H1 (cell line): Measurements from ENCODE around the gene PTPRJ. TPM values are rescaled to one million over a fixed set of nuclear protein-coding genes. Genes with fewer than 3 reads are reported as not detected.

Experiments used
- CTCF ChIA-PET: fragments of 300-600 bp; sonication (Branson Sonifier 250); formaldehyde crosslinking; loops from one replicate; lab custom pipeline; 2021; ENCODE audit not compliant: partially characterized antibody; lab: Charles Lee
- POLR2A ChIA-PET: fragments of 300-600 bp; sonication (Branson Sonifier 250); formaldehyde crosslinking; loops from one replicate; lab custom pipeline; 2021; ENCODE audit warnings: inconsistent platforms; ENCODE audit not compliant: partially characterized antibody; lab: Charles Lee
- DNase-seq, 2 experiments: peaks; one replicate each; pipeline versions ENCODE4 v3.0.0 to v3.0.0-alpha.2; 2010 to 2022; ENCODE audit warnings: low spot score in 2 of 2, low read depth in 1 of 2, mixed read lengths in 1 of 2
- FAIRE-seq: peaks from 2 replicates; lab custom pipeline; 2011; peaks lifted over from hg19 to GRCh38; lab: Jason Lieb, UNC
- H2AFZ ChIP-seq: 2 replicates; pipeline ENCODE4 v1.8.1; 2012; ENCODE audit warnings: low read length, inconsistent platforms
- H2AK5ac ChIP-seq: 2 replicates; pipeline ENCODE4 v1.6.1; 2013; ENCODE audit warnings: low read depth, low read length
- H2BK120ac ChIP-seq: replicated peaks from 2 replicates; pipeline ENCODE3; 2013; ENCODE audit warnings: low read depth, low read length, inconsistent platforms
- H2BK12ac ChIP-seq: 2 replicates; pipeline ENCODE4 v1.6.1; 2013; ENCODE audit warnings: low read depth, low read length
- H2BK15ac ChIP-seq: 2 replicates; pipeline ENCODE4 v1.6.1; 2013; ENCODE audit warnings: low read length
- H2BK20ac ChIP-seq: 2 replicates; pipeline ENCODE4 v1.6.1; 2013; ENCODE audit warnings: low read length
- H2BK5ac ChIP-seq: 2 replicates; pipeline ENCODE4 v1.6.1; 2013; ENCODE audit warnings: low read depth, low read length
- H3K14ac ChIP-seq: 2 replicates; pipeline ENCODE4 v1.6.1; 2013; ENCODE audit warnings: inconsistent platforms; ENCODE audit not compliant: insufficient read length
- H3K18ac ChIP-seq: 2 replicates; pipeline ENCODE4 v1.6.1; 2013; ENCODE audit warnings: low read length; ENCODE audit errors: extremely low read depth
- H3K23ac ChIP-seq: 2 replicates; pipeline ENCODE4 v1.6.1; 2013; ENCODE audit warnings: inconsistent platforms; ENCODE audit not compliant: insufficient read length
- H3K23me2 ChIP-seq: 2 replicates; pipeline ENCODE4 v1.6.1; 2013; ENCODE audit warnings: low read depth, low read length
- H3K27ac ChIP-seq: 2 replicates; pipeline ENCODE4 v1.6.1; 2011; ENCODE audit warnings: low read depth, low read length, inconsistent platforms
- H3K27me3 ChIP-seq, 4 experiments: replicated peaks in 1 of 4; 1 replicate in 1 of 4; 2 replicates in 3 of 4; pipeline versions ENCODE4 v1.6.1 to v1.8.1; 2011 to 2013; ENCODE audit warnings: low read length in 3 of 4, mild to moderate bottlenecking in 3 of 4, inconsistent platforms in 2 of 4, mixed read lengths in 2 of 4, moderate library complexity in 1 of 4; ENCODE audit not compliant: control insufficient read depth in 3 of 4, insufficient read depth in 3 of 4; ENCODE audit errors: extremely low read depth in 1 of 4
- H3K36me3 ChIP-seq, 4 experiments: 2 replicates each; pipeline versions ENCODE4 v1.6.1 to v1.8.1; 2011 to 2013; ENCODE audit warnings: mild to moderate bottlenecking in 4 of 4, low read length in 3 of 4, moderate library complexity in 2 of 4, control low read depth in 1 of 4, inconsistent platforms in 1 of 4; ENCODE audit not compliant: insufficient read depth in 4 of 4, control insufficient read depth in 2 of 4
- H3K4ac ChIP-seq: replicated peaks from 2 replicates; pipeline ENCODE3; 2013; ENCODE audit warnings: low read length, low read depth, mixed read lengths, inconsistent platforms; ENCODE audit not compliant: insufficient read length
- H3K4me1 ChIP-seq, 4 experiments: replicated peaks in 1 of 4; 1 replicate in 1 of 4; 2 replicates in 3 of 4; pipeline versions ENCODE4 v1.6.1 to v1.8.1; 2011 to 2013; ENCODE audit warnings: low read length in 3 of 4, inconsistent platforms in 2 of 4, mixed read lengths in 1 of 4; ENCODE audit not compliant: insufficient read depth in 4 of 4, control insufficient read depth in 3 of 4
- H3K4me2 ChIP-seq, 2 experiments: 2 replicates each; pipeline versions ENCODE4 v1.6.1 to v1.8.1; 2011 to 2013; ENCODE audit warnings: low read depth in 2 of 2, low read length in 2 of 2, control low read depth in 1 of 2, inconsistent platforms in 1 of 2, mild to moderate bottlenecking in 1 of 2; ENCODE audit not compliant: insufficient read depth in 1 of 2
- H3K4me3 ChIP-seq, 4 experiments: fragments of 200-600, 300-600 bp in 1 of 4; sonication (generic), shearing (Covaris generic), sonication (Bioruptor Twin) in 1 of 4; 2 replicates each; pipeline versions ENCODE4 v1.5.1 to v1.8.1; 2011 to 2016; ENCODE audit warnings: low read length in 4 of 4, low read depth in 3 of 4, control low read depth in 2 of 4, inconsistent platforms in 2 of 4, mild to moderate bottlenecking in 2 of 4, mixed read lengths in 1 of 4, moderate library complexity in 1 of 4; ENCODE audit not compliant: insufficient read depth in 2 of 4; ENCODE audit errors: extremely low read depth in 1 of 4
- H3K56ac ChIP-seq: replicated peaks from 2 replicates; pipeline ENCODE3; 2013; ENCODE audit warnings: low read depth, mild to moderate bottlenecking, mixed read lengths, low read length, inconsistent platforms; ENCODE audit not compliant: insufficient read length
- H3K79me1 ChIP-seq: 2 replicates; pipeline ENCODE4 v1.6.1; 2013; ENCODE audit warnings: low read depth, low read length, control low read depth
- H3K79me2 ChIP-seq, 2 experiments: 2 replicates each; pipeline versions ENCODE4 v1.6.1 to v1.8.1; 2012 to 2013; ENCODE audit warnings: low read length in 2 of 2, mild to moderate bottlenecking in 2 of 2, inconsistent platforms in 1 of 2; ENCODE audit not compliant: insufficient read depth in 2 of 2, control insufficient read depth in 1 of 2
- H3K9ac ChIP-seq, 4 experiments: replicated peaks in 1 of 4; 1 replicate in 1 of 4; 2 replicates in 3 of 4; pipeline versions ENCODE4 v1.6.1 to v1.8.1; 2011 to 2013; ENCODE audit warnings: low read depth in 3 of 4, low read length in 3 of 4, control low read depth in 2 of 4, mild to moderate bottlenecking in 2 of 4, moderate library complexity in 2 of 4, inconsistent platforms in 1 of 4; ENCODE audit errors: extremely low read depth in 1 of 4
- H3K9me3 ChIP-seq, 2 experiments: 2 replicates each; pipeline versions ENCODE4 v1.6.1 to v1.8.1; 2012 to 2013; ENCODE audit warnings: mild to moderate bottlenecking in 2 of 2, moderate library complexity in 2 of 2, control low read depth in 1 of 2, inconsistent platforms in 1 of 2, low read depth in 1 of 2, low read length in 1 of 2, mixed read lengths in 1 of 2; ENCODE audit not compliant: insufficient read depth in 2 of 2
- H4K20me1 ChIP-seq, 2 experiments: replicated peaks in 1 of 2; 2 replicates each; pipeline versions ENCODE3 to v1.8.1; 2011 to 2013; ENCODE audit warnings: inconsistent platforms in 2 of 2, low read length in 2 of 2, mild to moderate bottlenecking in 1 of 2; ENCODE audit not compliant: insufficient read depth in 2 of 2, control insufficient read depth in 1 of 2
- H4K5ac ChIP-seq: 2 replicates; pipeline ENCODE4 v1.6.1; 2013; ENCODE audit warnings: low read length, low read depth, mixed read lengths, inconsistent platforms; ENCODE audit not compliant: insufficient read length
- H4K8ac ChIP-seq: 2 replicates; pipeline ENCODE4 v1.8.0; 2013; ENCODE audit warnings: mild to moderate bottlenecking, moderate library complexity, low read length, inconsistent platforms; ENCODE audit not compliant: insufficient read depth; ENCODE audit errors: extremely low read depth
- H4K91ac ChIP-seq: replicated peaks from 2 replicates; pipeline ENCODE3; 2013; ENCODE audit warnings: low read length, mixed read lengths, inconsistent platforms; ENCODE audit not compliant: insufficient read length
- CBX5 ChIP-seq: fragments of 300-800, 300-1000 bp; sonication (generic); IDR thresholded peaks from 2 replicates; pipeline ENCODE4 v1.7.1; 2016; ENCODE audit warnings: antibody characterized with exemption, low read length, low read depth
- JUND ChIP-seq: IDR thresholded peaks from 2 replicates; pipeline ENCODE4 v1.6.1; 2011; ENCODE audit warnings: mild to moderate bottlenecking, improper control_type of control experiment, low read length
- MAFK ChIP-seq: IDR thresholded peaks from 2 replicates; pipeline ENCODE4 v1.6.1; 2012; ENCODE audit warnings: low read depth, mild to moderate bottlenecking, improper control_type of control experiment, low read length
- POLR2A ChIP-seq, 2 experiments: IDR thresholded peaks; 1 replicate in 1 of 2; 2 replicates in 1 of 2; pipeline ENCODE4 v1.6.1; 2011; ENCODE audit warnings: low read depth in 2 of 2, low read length in 2 of 2, mild to moderate bottlenecking in 2 of 2; ENCODE audit errors: control extremely low read depth in 1 of 2
- RAD21 ChIP-seq, 2 experiments: IDR thresholded peaks in 1 of 2; conservative IDR thresholded peaks in 1 of 2; 2 replicates each; pipeline ENCODE4 v1.6.1; 2011; ENCODE audit warnings: low read depth in 2 of 2, low read length in 2 of 2, improper control_type of control experiment in 1 of 2, inconsistent platforms in 1 of 2, mild to moderate bottlenecking in 1 of 2, moderate library complexity in 1 of 2
- RNF2 ChIP-seq: fragments of 200-900, 300-1000 bp; sonication (generic); IDR thresholded peaks from 2 replicates; pipeline ENCODE4 v1.7.1; 2016; ENCODE audit warnings: borderline replicate concordance, low read depth, mild to moderate bottlenecking, antibody characterized with exemption, low read length; ENCODE audit not compliant: poor library complexity, severe bottlenecking; ENCODE audit errors: missing control alignments
- SAP30 ChIP-seq: fragments of 300-600 bp; sonication (generic); IDR thresholded peaks from 2 replicates; pipeline ENCODE4 v1.7.1; 2012; ENCODE audit warnings: low read length, moderate library complexity, mild to moderate bottlenecking, inconsistent platforms; ENCODE audit not compliant: insufficient read depth, insufficient replicate concordance
- TBP ChIP-seq: IDR thresholded peaks from 2 replicates; pipeline ENCODE4 v1.6.1; 2011; ENCODE audit warnings: low read depth, low read length, improper control_type of control experiment
- TEAD4 ChIP-seq: IDR thresholded peaks from 2 replicates; pipeline ENCODE4 v1.6.1; 2012; ENCODE audit warnings: low read depth, low read length, inconsistent platforms, mixed read lengths
- WGBS, 2 experiments: shearing (Covaris generic) in 1 of 2; methylation state at CpG; one replicate each; pipeline versions ENCODE4 v1.1.6 to v1.1.7; 2013 to 2015; ENCODE audit warnings: low lambda C conversion rate in 2 of 2, mixed read lengths in 2 of 2, inconsistent platforms in 1 of 2, low coverage in 1 of 2, missing lambda C conversion rate in 1 of 2; ENCODE audit not compliant: insufficient replicate concordance in 2 of 2, insufficient coverage in 1 of 2, insufficient read length in 1 of 2; ENCODE audit errors: extremely low coverage in 1 of 2, missing lambda C conversion rate in 1 of 2; 5-methylcytosine and 5-hydroxymethylcytosine counted together
- polyA plus RNA-seq, 7 experiments: library from polyadenylated mRNA; depleted of rRNA in 3 of 7; stranded (reverse) in 5 of 7; unstranded in 2 of 7; fragments of >200 nt in 5 of 7; fragments of 200-250 nt in 2 of 7; gene quantifications; 1 replicate in 5 of 7; 2 replicates in 1 of 7; 4 replicates in 1 of 7; pipeline versions ENCODE4 v1.2.1 to v1.2.3, GENCODE V29; 2011 to 2013; ENCODE audit warnings: missing spikeins in 2 of 7, mixed read lengths in 2 of 7
- total RNA-seq: library from RNA; stranded (reverse); fragmentation: NEBNext Ultra II Directional; extraction: Animal tissue kit (Norgen Biotek cat#: 25700); gene quantifications from 2 replicates; pipeline ENCODE4 v1.2.1, GENCODE V29; 2021
- TF ChIP-seq, protein P1 (sequence below): IDR thresholded peaks from 2 replicates; pipeline ENCODE4 v1.6.1; 2012; ENCODE audit warnings: low read length, inconsistent platforms

The PTPRJ gene
- total and polyA plus RNA-seq, 2 of the 8 experiments (the other 6 are each of a cell fraction or from before 2014, with no cell fraction given), result 4.4 to 22.6 TPM

DNA sequence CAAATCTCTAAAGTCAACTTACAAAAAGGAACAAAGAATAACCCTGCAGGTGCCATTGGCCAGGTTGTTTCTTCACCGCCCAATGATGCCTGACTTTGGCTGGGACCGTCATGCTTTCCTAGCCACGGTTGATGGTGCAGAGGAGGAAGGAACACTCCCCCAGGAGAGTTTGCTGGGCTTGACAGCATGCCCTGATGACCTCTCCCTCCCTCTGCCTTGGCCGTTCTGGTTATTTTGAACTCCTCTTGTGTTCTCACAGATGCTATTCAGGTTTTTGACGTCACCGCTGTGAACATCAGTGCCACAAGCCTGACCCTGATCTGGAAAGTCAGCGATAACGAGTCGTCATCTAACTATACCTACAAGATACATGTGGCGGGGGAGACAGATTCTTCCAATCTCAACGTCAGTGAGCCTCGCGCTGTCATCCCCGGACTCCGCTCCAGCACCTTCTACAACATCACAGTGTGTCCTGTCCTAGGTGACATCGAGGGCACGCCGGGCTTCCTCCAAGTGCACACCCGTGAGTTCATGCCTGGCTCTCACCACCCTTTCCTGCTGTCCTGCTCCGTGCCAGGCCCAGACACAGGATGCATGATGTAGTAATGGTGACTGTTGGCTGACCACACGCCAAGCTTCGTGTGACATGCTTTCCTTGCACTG, 147.3 kb downstream of the PTPRJ start:
- no peak overlapping the region for H2BK12ac ChIP-seq
- H3K9me3 ChIP-seq, result no peaks in the 10 kb centered on the region
- H2BK15ac ChIP-seq, result no peak overlapping the region
- no peak overlapping the region for H3K4me2 ChIP-seq
- H3K23me2 ChIP-seq, result no peaks in the 10 kb centered on the region; the same call in 1 of the 2 replicates
- H3K27me3 ChIP-seq, result no peaks in the 10 kb centered on the region
- no peak overlapping the region for H4K91ac ChIP-seq
- no peak overlapping the region for H3K4ac ChIP-seq
- H3K4me1 ChIP-seq, result no peaks in the 10 kb centered on the region
- H4K8ac ChIP-seq, result no peak overlapping the region
- no peak overlapping the region for H3K27ac ChIP-seq
- no peak overlapping the region for H2BK20ac ChIP-seq
- no peak overlapping the region for H4K5ac ChIP-seq
- DNase-seq, result no peak
- 97% methylated on average over 22 of the region's 22 CpGs; no CpG with 5 or more reads in 1 of the 2 experiments for WGBS, 2 experiments
- no peak overlapping the region for H2BK5ac ChIP-seq
- no peak overlapping the region for H3K4me3 ChIP-seq
- H3K14ac ChIP-seq, result no peak overlapping the region
- ChIA-PET CTCF (interaction anchor here (0.6 kb wide), 1 partner anchor 98 kb away, joined by 3 read pairs; no protein-coding TSS in a partner anchor), POLR2A (interaction anchor here (0.6 kb wide), 1 partner anchor 331 kb away, joined by 3 read pairs; no protein-coding TSS in a partner anchor)
- H3K79me2 ChIP-seq, result no peaks in the 10 kb centered on the region
- no peak overlapping the region; a peak in 1 of 7 replicates for H3K9ac ChIP-seq
- no peak overlapping the region for H2AFZ ChIP-seq
- H3K79me1 ChIP-seq, result no peaks in the 10 kb centered on the region
- peaks cover 0 to 7% (median 3%) of the 10 kb centered on the region in 4 experiments; a peak in 3 of 8 replicates for H3K36me3 ChIP-seq
- no peak overlapping the region for H3K23ac ChIP-seq
- no peak overlapping the region for H3K56ac ChIP-seq
- H2AK5ac ChIP-seq, result no peak overlapping the region
- no peak overlapping the region for H2BK120ac ChIP-seq
- H4K20me1 ChIP-seq, result no peaks in the 10 kb centered on the region
- H3K18ac ChIP-seq, result no peak overlapping the region
- no peak for FAIRE-seq
- TF ChIP-seq CBX5 (no peak), RAD21 (IDR thresholded peaks at IDR 0.05 in 1 of 2, conservative IDR thresholded peaks at IDR 0.05 in 1 of 2; ENCODE audit: low read depth in 2 of 2, low read length in 2 of 2) (no peak), TBP (no peak), POLR2A (IDR thresholded peaks at IDR 0.05; ENCODE audit: control extremely low read depth in 1 of 2, low read depth in 2 of 2, low read length in 2 of 2) (no peak), TEAD4 (no peak), MAFK (no peak), JUND (no peak), RNF2 (no peak), SAP30 (no peak)
- TF ChIP-seq, protein P1, sequence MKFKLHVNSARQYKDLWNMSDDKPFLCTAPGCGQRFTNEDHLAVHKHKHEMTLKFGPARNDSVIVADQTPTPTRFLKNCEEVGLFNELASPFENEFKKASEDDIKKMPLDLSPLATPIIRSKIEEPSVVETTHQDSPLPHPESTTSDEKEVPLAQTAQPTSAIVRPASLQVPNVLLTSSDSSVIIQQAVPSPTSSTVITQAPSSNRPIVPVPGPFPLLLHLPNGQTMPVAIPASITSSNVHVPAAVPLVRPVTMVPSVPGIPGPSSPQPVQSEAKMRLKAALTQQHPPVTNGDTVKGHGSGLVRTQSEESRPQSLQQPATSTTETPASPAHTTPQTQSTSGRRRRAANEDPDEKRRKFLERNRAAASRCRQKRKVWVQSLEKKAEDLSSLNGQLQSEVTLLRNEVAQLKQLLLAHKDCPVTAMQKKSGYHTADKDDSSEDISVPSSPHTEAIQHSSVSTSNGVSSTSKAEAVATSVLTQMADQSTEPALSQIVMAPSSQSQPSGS, result no peak
